DOHH2 (cell line): Measurements from ENCODE around the gene ARHGEF4.

Source experiments
- H3F3A ChIP-seq: fragments of 200-600 bp; sonication (generic), shearing (Covaris generic); 2 replicates; pipeline ENCODE4 v1.6.0; 2016; ENCODE audit warnings: antibody characterized with exemption, mild to moderate bottlenecking; ENCODE audit not compliant: control insufficient read depth, insufficient read depth
- H3K27ac ChIP-seq: fragments of 200-600 bp; sonication (generic); 2 replicates; pipeline ENCODE4 v1.5.1; 2014; ENCODE audit warnings: low read depth, mild to moderate bottlenecking, low read length, moderate library complexity
- H3K27me3 ChIP-seq: fragments of 200-600 bp; sonication (generic); 2 replicates; pipeline ENCODE4 v1.6.1; 2014; ENCODE audit warnings: mild to moderate bottlenecking, low read length, mixed read lengths; ENCODE audit not compliant: control insufficient read depth
- H3K36me3 ChIP-seq: fragments of 200-600 bp; sonication (generic); 2 replicates; pipeline ENCODE4 v1.6.1; 2014; ENCODE audit warnings: mild to moderate bottlenecking, low read length, moderate library complexity, mixed read lengths; ENCODE audit not compliant: control insufficient read depth
- H3K4me1 ChIP-seq: fragments of 200-600 bp; sonication (generic); 2 replicates; pipeline ENCODE4 v1.6.1; 2014; ENCODE audit warnings: mild to moderate bottlenecking, low read length, mixed read lengths; ENCODE audit not compliant: control insufficient read depth
- H3K4me2 ChIP-seq: fragments of 200-600 bp; sonication (generic); 2 replicates; pipeline ENCODE4 v1.6.0; 2014; ENCODE audit warnings: mild to moderate bottlenecking, low read length, moderate library complexity
- H3K4me3 ChIP-seq: fragments of 200-600 bp; sonication (generic); 2 replicates; pipeline ENCODE4 v1.5.1; 2014; ENCODE audit warnings: mild to moderate bottlenecking, low read length, mixed read lengths
- H3K79me2 ChIP-seq: fragments of 200-600 bp; sonication (generic); 2 replicates; pipeline ENCODE4 v1.6.1; 2014; ENCODE audit warnings: mild to moderate bottlenecking, low read length, mixed read lengths; ENCODE audit not compliant: control insufficient read depth
- H3K9me2 ChIP-seq: fragments of 200-600 bp; sonication (generic); replicated peaks from 2 replicates; pipeline ENCODE4 v1.6.1; 2014; ENCODE audit warnings: mild to moderate bottlenecking, low read length, mixed read lengths; ENCODE audit not compliant: control insufficient read depth
- H3K9me3 ChIP-seq: fragments of 200-600 bp; sonication (generic); 2 replicates; pipeline ENCODE4 v1.6.1; 2014; ENCODE audit warnings: antibody characterized with exemption, low read length, mixed read lengths; ENCODE audit not compliant: control insufficient read depth, insufficient read depth
- H4K20me1 ChIP-seq: fragments of 200-600 bp; sonication (generic); 2 replicates; pipeline ENCODE4 v1.6.0; 2014; ENCODE audit warnings: low read depth, mild to moderate bottlenecking, antibody characterized with exemption, low read length, moderate library complexity; ENCODE audit not compliant: control insufficient read depth, insufficient read depth
- EZH2phosphoT487 ChIP-seq: fragments of 200-600 bp; sonication (generic); IDR thresholded peaks from 2 replicates; pipeline ENCODE4 v1.6.1; 2017; ENCODE audit warnings: borderline replicate concordance, mild to moderate bottlenecking, antibody characterized with exemption, low read length, moderate library complexity, mixed read lengths
- TF ChIP-seq, protein P1 (sequence below): fragments of 200-600 bp; sonication (generic); IDR thresholded peaks from one replicate; pipeline ENCODE4 v1.5.1; 2014; ENCODE audit warnings: antibody characterized with exemption, mild to moderate bottlenecking, low read depth, low read length; ENCODE audit not compliant: poor library complexity, severe bottlenecking

The ARHGEF4 gene

DNA sequence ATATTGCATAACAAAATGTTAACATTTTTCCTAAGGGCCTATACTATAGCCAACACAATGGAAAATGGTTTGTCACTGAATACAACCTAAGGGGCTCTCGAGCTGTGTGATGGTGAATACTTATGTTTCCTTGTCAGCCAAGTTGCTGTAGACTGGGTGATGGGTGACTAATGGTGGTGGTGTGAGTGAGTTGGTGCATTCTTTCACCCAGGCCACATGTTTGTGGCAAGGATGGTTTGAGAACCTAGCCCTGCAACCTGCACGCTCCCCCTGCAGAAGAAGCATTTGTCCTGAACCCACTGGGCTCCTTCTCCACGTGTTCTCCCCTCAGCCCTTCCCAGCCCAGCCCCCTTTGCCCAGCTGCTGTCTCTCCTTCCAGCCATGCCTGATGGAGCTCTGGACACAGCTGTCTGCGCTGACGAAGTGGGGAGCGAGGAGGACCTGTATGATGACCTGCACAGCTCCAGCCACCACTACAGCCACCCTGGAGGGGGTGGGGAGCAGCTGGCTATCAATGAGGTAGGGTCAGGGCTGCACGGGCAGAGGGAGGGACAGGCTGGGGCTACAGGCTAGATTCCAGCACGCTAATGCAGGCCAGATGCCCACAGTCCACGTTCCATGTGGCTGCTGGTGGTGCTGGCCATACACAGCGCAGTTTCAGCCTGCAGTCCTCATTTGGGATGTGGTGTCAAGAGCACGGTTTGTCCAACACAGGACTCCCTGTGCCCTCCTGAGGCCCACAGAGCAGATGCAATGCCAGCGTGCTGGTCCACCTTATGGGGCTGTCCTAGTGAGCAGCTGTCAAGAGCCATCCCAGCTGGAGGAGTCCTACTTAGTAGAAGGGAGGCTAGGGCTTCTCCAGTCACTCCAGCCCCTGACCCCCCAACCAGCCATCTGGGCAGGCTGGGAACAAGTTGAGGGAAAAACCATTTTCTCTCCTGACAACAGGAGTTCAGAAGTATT is 191.1 kb downstream of the ARHGEF4 start:
- no peak overlapping the region for H3K4me3 ChIP-seq
- H3K79me2 ChIP-seq: no peaks in the 10 kb centered on the region
- no peaks in the 10 kb centered on the region for H3K9me2 ChIP-seq

DNA sequence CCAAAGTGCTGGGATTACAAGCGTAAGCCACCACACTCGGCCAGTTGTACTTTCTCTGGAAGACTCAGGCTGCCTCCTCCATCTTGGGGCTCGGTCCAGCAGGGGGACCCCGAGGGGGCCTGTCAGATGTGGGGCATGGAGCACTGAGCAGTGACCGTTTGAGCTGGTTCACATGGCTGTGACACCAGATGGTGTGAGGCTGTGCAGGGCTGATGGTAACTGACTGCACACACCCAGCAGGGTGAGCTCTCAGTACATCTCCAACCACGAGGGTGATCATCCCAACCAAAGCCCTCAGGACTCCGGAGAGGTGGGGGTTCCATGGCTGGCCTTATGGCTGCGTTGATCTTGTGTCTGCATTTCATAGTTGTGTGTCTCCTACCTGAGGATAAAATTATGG is 193.1 kb downstream of the ARHGEF4 start:
- Histone ChIP-seq H3K4me3 (no peak overlapping the region), H4K20me1 (no peaks in the 10 kb centered on the region), H3K79me2 (no peaks in the 10 kb centered on the region), H3K9me2 (no peaks in the 10 kb centered on the region), H3K27me3 (no peaks in the 10 kb centered on the region; the same call in 1 of the 2 replicates), H3K36me3 (no peaks in the 10 kb centered on the region), H3F3A (no peaks in the 10 kb centered on the region), H3K4me2 (no peak overlapping the region), H3K27ac (no peak overlapping the region), H3K4me1 (no peaks in the 10 kb centered on the region), H3K9me3 (peaks cover 9% of the 10 kb centered on the region)
- TF ChIP-seq, protein P1, sequence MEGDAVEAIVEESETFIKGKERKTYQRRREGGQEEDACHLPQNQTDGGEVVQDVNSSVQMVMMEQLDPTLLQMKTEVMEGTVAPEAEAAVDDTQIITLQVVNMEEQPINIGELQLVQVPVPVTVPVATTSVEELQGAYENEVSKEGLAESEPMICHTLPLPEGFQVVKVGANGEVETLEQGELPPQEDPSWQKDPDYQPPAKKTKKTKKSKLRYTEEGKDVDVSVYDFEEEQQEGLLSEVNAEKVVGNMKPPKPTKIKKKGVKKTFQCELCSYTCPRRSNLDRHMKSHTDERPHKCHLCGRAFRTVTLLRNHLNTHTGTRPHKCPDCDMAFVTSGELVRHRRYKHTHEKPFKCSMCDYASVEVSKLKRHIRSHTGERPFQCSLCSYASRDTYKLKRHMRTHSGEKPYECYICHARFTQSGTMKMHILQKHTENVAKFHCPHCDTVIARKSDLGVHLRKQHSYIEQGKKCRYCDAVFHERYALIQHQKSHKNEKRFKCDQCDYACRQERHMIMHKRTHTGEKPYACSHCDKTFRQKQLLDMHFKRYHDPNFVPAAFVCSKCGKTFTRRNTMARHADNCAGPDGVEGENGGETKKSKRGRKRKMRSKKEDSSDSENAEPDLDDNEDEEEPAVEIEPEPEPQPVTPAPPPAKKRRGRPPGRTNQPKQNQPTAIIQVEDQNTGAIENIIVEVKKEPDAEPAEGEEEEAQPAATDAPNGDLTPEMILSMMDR: no peak
- no peak for TF ChIP-seq EZH2phosphoT487

More for the DNA sequence above, 191.1 kb downstream of the ARHGEF4 start:
- peaks cover 9% of the 10 kb centered on the region for H3K9me3 ChIP-seq
- no peaks in the 10 kb centered on the region for H4K20me1 ChIP-seq
- no peak overlapping the region for H3K27ac ChIP-seq
- no peaks in the 10 kb centered on the region for H3K36me3 ChIP-seq
- no peak for TF ChIP-seq EZH2phosphoT487
- TF ChIP-seq, protein P1: no peak
- no peaks in the 10 kb centered on the region for H3K4me1 ChIP-seq
- H3K27me3 ChIP-seq: no peaks in the 10 kb centered on the region; the same call in 1 of the 2 replicates
- no peak overlapping the region for H3K4me2 ChIP-seq
- no peaks in the 10 kb centered on the region for H3F3A ChIP-seq

DNA sequence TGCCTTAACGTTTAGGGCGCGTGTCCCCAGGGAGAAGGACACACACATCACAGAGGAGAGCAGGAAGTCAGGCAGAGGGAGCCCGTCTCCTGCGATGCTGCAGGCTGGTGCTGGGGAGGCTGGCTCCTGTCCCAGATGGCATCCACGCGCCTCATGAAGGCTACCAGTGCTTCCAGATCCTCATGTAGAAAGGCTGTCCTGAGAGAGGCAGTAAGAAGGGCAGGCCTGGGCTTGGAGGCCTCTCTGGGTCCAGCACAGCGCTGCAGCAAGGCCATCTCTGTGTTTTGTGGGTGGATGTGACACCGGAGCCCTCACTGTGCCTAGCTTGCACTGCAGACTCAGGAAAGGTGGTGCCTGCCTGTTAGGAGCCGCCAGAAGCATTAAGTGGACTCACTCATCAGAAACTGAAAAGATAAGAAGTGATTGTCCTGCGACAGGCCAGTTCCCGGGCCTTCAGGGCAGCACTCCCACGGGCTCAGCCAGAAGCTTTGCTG is 193.8 kb downstream of the ARHGEF4 start:
- H3K27me3 ChIP-seq: no peaks in the 10 kb centered on the region; the same call in 1 of the 2 replicates
- no peak overlapping the region for H3K4me3 ChIP-seq
- no peaks in the 10 kb centered on the region for H3F3A ChIP-seq
- no peak overlapping the region for H3K4me2 ChIP-seq
- H4K20me1 ChIP-seq: no peaks in the 10 kb centered on the region
- no peaks in the 10 kb centered on the region for H3K4me1 ChIP-seq
- H3K36me3 ChIP-seq: no peaks in the 10 kb centered on the region
- H3K9me3 ChIP-seq: peaks cover 9% of the 10 kb centered on the region
- no peaks in the 10 kb centered on the region for H3K9me2 ChIP-seq
- TF ChIP-seq, protein P1: no peak
- no peak for TF ChIP-seq EZH2phosphoT487
- H3K79me2 ChIP-seq: no peaks in the 10 kb centered on the region
- no peak overlapping the region for H3K27ac ChIP-seq
